ENCODE measurements around the gene FASN.

GRCh38 chr17:82079001-82079677 is 18.9 kb downstream of the FASN start:
- no peak; the same call in 1 of the 2 replicates for TF ChIP-seq CTCF (CRISPR knock-in tag; IDR thresholded peaks at IDR 0.05)
- TF ChIP-seq ZFYVE20 (CRISPR knock-in tag; IDR thresholded peaks at IDR 0.05; ENCODE audit: borderline replicate concordance, low read depth) = no peak
- TF ChIP-seq ZNF432 (CRISPR knock-in tag; IDR thresholded peaks at IDR 0.05; ENCODE audit: borderline replicate concordance) = no peak
- TF ChIP-seq BCLAF1 (IDR thresholded peaks at IDR 0.05) = no peak

All from HepG2 (cell line).